NT2/D1 (cell line): ENCODE results near the gene THEMIS2.
A peak's percentile ranks its signal among the peaks of the same experiment; 100 is the strongest.

Source experiments
- SUZ12 ChIP-seq: IDR thresholded peaks from 2 replicates; pipeline ENCODE4 v1.6.1; 2011; ENCODE audit not compliant: insufficient read length, insufficient read depth; ENCODE audit errors: extremely low read depth
- YY1 ChIP-seq: IDR thresholded peaks from 2 replicates; pipeline ENCODE4 v1.6.1; 2011; ENCODE audit not compliant: insufficient read length, insufficient read depth
- ZNF274 ChIP-seq: IDR thresholded peaks from 2 replicates; pipeline ENCODE4 v1.6.1; 2011; ENCODE audit warnings: mild to moderate bottlenecking, low read depth, low read length

GRCh38 chr1:27830621-27831440 lies 41.5 kb upstream of the THEMIS2 start, which contains the start of gene PPP1R8:
- TF ChIP-seq YY1, result peak; percentile 94
- no peak for TF ChIP-seq ZNF274
- no peak for TF ChIP-seq SUZ12
